HG03095 (cell line): ENCODE data around the gene SAFB.
A peak's percentile ranks its signal among the peaks of the same experiment; 100 is the strongest.

ENCODE experiments used
- ATAC-seq: cut with Tn5 transposase; IDR thresholded peaks from one replicate; pipeline ENCODE4 v1.9.1; 2021; ENCODE audit warnings: moderate library complexity; ENCODE audit not compliant: unreplicated experiment

The SAFB gene

DNA sequence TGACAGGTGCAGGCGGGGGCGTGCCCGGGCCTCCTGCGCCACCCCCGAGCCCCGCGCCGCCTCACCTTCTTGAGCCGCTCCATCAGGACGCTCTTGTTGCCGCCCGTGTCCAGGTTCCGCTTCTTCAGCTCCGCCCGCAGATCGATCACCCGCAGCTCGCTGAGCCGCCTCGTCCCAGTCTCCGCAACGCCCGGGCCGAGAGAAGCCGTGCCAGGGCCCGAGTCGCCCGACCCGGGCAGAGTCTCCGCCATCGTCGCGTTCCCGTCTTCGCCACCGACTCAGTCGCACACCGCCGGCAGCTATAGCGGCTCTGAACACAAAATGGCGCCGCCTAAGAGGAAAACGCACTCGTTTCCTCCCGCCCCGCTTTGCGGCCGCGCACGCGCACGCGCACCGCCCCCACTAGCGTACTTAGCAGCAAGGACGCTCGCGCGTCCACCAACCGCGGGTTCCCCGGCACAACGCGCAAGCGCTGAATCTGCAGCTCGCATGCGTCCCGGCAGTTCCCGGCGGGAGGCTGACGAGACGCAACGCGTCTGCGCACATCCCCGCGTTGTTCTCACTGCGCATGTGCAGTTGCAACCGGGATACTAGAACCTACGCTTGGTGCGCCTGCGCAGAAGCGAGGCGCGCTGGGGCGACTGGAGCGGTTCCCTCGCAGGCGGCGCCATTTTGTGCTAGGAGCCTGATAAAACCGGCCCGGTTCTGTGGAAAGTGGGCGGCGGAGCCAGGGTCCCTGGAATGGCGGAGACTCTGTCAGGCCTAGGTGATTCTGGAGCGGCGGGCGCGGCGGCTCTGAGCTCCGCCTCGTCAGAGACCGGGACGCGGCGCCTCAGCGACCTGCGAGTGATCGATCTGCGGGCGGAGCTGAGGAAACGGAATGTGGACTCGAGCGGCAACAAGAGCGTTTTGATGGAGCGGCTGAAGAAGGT, at the start of gene SAFB, which contains the start of gene SAFB2:
SAFB (plus strand) TSS at position 619 of the 932 bp plus-strand sequence; CDS start at position 742, 123 bp downstream.
SAFB2 (minus strand) TSS at position 312 of the 932 bp plus-strand sequence; CDS start at position 251, 61 bp downstream.
- peak; percentile 68 for ATAC-seq

DNA sequence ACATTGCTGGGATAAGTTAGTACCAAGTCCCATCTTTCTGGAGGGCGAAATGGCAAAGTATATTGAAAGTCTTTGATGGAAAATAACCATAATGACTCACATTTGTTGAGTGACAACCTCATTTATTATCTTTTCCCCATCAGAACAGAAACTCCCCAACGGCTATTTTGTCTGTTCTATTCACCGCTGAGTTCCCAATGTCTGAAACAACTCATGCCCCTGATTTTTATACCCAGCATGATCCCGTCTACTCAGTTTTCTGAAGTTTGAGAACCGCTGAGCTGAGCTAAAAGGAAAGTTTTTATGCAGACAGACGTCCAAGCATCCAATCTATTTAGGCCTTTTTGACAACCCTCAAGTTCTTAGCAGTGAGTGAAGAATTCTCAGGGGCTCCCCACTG, 47.3 kb upstream of the SAFB start:
- no peak for ATAC-seq

DNA sequence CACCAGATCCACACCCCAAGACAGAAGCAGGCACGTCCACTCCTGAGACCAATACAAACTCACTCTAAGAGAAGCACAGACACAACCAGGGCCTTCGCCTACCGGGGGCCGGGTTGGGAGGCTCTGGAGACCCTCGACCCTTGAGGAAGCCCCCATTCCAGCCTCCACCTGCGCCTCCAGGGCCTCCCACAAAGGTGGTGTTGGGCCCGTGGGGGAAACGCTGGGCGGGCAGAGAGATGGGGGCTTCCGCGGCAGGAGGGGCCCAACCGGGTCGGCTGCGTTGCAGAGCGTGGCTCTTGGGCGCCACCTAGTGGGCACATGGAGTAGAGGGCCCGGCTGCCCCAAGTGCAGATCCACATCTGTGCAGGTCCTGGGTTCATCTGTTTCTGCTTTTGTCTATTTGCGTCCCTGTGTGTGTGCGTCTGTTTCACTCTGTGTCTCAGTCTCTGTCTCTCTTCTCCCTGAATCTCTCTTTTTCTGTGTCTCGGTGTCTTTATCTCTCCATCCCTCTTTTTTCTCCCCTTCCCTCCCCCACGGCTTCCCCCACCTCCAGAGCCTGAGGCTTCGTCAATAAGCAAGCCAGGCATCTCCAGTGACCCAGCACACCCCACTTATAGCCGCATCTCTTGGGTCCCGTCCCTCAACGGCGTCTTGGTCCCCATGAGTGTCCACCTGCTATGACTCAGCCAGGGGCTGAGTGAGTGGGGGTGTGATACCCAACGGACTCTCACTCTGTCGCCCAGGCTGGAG, 44.6 kb upstream of the SAFB start:
- no peak for ATAC-seq

DNA sequence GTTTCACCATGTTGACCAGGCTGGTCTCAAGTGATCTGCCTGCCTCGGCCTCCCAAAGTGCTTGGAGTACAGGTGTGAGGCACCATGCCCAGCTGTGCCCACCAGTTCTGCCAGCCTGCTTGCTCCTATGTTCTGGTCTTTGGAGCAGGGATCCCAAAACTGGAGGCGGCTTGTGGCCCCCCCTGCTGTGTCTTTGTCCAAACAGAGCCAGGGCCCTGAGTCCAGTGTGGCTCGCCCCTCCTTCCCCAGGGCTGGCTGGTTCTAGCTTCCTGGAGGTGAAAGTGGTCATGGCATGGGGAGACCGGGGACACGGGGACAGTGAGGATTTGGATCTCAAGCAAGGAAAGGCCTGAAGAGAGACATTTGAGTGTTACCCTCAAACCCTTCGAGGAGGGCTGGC, 43.6 kb upstream of the SAFB start:
- ATAC-seq = no peak

DNA sequence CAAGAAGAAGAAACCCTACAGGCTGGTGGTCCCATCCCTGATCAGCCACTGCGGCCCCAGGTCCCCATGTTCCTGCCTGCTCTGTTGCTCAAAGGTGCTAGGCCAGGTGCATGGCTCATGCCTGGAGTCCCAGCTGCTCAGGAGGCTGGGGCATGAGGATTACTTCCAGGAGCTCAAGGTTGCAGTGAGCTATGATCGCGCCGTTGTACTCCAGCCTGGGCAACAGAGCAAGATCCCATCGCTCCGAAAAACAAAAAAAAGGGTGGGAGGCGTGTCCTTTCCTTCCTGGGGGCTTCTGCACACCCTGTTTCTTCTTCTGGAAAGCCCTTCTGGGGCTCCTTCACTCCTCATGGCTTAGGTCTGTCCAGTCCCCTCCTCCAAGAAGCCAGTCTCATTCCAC, 43.2 kb upstream of the SAFB start:
- no peak for ATAC-seq

DNA sequence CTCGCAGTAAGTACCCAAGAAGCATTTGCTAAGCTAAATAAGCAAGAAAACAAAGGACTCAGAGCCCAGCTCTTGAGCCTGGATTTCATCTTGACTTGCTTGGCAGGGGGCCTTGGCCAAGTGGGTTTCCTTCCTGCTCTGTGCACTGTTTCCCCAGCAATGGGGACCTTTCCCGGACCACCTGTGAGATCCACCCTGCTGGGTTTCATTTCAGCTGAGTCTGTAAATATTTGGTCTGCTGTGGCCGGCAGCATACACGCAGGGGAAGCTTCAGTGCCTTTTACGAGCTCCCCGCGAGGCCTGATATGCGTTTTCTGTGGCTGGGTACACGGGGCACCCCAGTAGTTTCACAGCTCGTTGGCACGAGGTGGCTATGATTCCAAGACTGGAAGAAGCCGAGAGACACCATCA, 42.7 kb upstream of the SAFB start:
- no peak for ATAC-seq

DNA sequence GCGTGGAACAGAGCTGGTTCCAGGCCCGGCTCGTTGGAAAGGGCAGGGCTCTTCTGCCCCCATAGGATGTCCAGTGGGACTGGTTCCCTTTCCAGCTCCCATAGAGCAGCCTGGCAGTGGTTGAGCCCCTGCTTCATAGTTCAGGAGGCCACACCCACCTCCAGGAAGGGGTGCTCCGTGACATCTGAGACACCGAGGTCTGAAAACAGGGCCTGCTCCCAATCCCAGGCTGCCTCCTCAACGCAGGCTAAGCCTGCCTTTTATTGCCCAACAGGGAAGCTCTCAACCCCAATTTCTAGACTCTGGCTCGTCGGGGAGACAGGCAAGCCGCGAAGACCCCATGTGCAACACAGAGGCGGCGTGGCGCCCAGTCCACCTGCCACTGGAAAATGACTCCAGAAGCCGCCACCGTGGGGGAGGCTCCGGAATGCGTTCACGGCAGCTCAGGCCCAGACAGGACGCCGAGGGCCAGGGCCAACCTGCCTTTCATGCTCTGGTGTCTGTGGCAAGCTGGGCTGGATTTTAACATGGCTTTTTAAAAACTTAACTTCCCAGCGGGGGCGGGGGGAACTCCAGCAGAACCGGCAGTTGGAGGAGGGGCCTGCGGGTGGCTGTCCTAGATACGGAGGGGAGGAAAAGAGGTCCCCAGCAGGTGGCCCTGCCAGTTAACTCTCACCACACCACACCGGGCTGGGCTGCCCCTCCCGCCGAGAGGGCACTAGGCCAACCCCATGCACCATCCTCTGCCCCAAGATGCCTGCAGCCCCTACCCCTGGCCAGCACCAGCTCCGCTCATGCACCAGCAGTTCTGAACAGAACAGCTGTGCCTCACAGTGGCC, 37.2 kb upstream of the SAFB start:
- ATAC-seq = no peak

DNA sequence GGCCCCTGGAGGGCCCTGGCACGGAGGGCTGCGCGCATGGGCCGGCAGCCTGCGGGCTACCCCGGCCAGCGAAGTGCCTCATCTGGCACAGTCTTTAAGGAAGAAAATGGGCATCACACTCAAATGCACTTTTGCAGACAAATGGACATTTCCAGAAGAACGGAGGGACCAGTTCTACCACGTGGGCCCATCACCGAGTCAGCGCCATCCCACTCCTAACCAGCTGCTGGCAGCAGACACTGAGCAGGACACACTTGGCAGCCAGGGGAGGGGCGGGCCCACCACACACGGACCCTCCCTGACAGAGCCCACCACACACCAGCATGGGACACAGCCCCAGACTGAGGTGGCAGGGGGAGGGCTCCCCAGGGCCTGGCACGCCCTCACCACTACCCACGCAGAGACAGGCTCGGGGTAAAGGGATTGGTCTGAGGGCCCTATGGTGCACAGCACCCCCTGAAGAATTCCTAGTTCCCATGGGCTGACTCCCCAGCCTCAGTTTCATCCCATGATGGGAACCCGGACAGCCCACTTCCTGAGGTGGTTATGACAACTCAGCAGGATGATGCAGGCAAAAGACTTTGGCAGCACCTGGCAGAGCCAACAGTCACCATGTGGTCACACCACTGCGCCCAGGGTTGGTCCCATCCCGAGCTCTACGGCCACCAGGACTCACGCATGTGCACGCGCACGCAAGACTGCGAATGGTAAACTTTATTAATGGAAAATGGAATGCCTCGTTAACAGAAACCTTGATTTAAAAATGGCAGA, 36.4 kb upstream of the SAFB start:
- no peak for ATAC-seq

DNA sequence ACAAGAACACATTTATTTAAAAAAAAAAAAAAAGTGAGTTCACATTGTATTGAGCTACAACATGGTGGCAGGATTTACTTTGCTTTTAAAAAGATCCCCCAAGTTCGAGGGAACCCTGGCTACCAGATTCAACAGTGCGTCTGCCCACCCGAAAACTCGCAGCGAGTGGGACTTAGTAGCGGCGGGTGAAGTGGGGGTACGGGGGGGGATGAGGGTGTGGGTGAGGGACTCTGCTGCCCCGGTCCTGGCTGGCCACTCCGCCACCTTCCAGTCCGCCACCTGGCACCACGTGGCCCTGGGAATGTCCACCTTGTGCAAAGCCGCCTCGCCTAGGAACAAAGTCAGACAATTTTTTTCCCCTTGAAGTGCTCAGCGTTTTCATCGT, 35.8 kb upstream of the SAFB start:
- ATAC-seq = no peak

DNA sequence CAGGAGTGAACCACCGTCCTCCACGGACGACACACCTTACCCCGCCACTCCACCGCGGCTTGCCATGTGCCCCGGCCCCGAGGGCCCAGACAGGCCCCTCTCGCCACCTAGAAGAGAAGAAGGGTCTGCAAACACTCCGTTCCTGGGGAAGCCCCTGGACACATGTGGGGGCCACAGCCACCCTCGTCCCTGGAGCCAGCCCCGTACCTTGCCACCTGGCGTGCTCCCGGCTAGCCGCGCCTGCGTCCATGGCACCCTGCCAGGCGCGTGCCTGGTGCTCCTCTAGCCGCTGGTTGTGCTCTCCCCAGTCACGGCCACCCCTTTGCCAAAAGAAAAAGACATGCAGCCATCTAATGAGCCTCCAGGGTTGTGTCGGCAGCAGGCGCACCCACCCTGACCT, 35.2 kb upstream of the SAFB start:
- ATAC-seq = no peak

DNA sequence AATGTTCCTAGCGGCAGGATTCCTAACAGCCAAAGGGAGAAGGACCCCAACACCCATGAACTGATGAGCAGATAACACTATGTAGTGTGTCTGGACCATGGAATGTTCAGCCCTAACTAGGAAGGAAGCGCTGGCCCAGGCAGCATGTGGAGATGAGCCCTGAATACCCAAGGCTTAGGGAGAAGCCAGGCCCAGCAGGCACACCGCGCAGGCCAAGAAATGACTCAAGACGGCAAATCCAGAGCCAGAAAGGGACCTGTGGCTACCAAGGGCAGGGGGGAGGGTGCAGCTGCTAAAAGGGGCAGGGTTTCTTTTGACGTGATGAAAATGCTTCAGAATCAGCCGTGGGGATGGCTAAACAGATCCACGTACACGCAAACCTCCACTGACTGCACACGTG, 34.4 kb upstream of the SAFB start:
- ATAC-seq = no peak

DNA sequence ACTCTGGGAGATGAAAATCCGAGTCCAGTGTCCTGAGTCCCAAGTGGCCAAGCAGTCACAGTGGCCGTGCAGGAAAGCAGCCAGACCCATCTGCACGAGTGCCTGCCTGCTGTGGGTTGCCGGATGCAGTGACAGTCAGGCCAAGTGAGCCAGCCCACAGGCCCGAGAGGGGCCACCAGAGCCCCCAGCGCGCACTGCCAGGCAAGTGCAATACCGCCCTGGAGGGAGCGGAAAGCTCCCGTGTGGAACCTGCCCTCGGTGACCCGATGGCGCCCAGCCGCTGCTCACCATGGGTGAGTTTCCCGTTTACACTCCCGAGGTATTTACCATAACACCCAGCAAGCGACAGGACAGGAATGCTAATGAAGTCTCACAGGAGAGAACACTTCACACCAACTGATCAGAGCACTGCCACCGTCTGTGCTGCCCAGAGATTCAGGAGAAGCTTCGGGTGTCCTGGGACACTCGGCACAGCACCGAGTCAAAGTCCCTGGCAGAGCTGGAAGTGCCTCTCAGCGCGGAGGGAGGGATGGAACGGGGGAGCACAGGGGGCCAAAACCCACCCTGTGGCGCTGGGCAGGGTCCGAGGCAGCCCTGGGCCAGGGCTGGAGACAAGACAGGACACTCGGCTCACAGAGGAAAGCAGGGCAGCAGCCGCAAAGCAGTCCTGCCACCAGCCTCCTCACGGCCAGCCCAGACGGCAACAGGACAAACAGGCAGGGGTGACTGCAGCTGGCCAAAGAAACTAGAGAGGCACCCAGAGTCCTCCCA, 33.8 kb upstream of the SAFB start:
- no peak for ATAC-seq

DNA sequence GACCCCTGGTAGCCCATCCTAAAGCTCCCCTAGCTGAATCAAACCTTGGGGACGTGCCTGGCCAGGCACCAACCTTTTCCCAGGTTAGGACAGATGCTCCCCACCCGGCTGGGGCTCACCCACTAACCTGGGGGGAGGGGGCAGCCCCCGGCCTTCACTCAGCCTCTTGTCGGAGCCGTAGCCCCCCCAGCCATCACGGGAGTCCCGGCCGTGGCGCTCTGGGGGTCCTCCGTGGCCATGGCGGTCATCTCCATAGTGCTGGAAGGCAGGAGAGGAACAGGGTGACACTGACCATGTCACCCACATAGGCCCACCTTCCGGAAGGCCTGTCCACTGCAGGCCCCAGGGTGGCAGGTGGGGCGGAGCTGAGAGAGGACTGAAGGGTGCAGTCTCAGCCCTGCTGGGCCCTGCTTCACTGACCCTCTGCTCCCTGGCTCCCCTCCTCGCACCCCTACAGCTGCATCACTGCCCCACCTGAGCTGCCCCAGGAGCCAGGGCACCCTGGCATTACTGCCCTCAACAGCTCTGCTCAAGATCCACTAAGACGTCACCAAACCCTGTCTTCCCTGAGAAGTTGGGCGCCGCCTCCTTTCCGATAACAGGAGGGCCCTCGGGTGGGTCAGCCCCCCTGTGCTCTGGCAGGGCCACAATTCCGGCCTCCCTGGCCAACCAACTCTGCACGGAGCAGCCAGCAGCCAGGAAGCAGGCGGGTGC, 32.6 kb upstream of the SAFB start:
- ATAC-seq = no peak

DNA sequence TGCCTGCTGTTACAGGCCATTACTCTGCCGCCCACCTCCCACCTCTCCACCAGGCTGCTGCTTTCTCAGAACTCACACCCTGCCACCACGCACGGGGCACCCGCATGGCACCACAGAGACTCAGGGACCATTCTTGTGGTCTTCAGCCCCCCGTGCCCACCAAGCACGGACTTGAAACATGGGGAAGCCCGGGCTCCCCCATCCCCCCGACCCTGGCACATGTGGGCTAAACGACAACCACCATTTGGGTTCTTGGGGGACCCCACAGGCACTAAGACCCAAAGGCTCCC, 32.1 kb upstream of the SAFB start:
- ATAC-seq = no peak

DNA sequence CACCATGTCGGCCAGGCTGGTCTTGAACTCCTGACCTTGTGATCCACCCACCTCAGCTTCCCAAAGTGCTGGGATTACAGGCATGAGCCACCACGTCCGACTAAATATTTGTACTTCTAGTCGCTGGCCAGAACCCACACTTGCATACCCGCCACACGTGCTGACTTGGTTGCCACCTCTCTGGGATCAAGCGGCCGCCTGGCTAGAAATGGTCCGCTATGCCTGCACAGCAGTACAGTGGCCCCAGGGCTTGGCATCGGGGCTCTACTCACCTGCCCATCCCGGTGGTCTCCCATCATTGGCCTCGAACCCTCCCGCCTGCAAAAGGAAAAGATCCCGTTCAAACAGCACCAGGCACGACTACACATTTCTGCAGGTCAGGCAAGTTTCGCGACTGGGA, 31.4 kb upstream of the SAFB start:
- no peak for ATAC-seq

DNA sequence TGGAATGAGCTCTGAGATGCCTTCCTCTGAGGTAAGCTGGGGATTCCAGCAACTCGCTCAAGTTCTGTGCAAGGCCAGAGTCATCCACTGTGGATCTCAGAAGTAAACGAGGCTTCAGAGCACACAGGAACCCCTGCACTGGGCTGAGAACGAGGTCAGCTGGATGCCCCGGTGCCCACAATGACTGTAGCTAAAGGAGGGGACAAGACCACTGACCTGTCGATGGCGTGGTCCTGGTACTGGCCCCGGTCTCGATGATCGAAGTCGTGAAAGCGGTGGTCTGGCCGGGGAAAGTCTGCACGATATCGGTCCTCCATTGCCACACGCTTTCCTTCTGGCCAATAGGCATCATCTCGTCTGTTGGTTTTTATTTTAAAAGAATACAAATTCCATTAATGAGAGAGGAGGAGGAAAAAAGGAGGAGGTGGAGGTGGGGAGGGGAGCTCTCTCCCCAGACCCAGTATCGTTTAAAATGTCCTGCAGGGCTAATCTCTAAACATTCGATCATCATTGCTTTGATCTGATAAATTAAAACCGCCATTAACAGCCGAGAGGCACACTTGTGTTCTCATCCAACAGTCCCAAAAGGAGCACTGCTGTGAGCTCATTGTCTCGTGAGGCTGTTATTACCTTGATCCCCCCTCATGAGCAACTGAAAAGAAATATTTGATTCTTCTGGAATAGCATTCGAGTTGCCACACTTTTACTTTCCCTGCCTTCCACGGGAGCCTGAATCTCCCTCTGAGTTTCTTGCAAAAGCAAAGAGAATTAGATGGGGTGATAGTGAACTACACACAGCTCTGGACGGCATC, 30.1 kb upstream of the SAFB start:
- ATAC-seq = no peak

DNA sequence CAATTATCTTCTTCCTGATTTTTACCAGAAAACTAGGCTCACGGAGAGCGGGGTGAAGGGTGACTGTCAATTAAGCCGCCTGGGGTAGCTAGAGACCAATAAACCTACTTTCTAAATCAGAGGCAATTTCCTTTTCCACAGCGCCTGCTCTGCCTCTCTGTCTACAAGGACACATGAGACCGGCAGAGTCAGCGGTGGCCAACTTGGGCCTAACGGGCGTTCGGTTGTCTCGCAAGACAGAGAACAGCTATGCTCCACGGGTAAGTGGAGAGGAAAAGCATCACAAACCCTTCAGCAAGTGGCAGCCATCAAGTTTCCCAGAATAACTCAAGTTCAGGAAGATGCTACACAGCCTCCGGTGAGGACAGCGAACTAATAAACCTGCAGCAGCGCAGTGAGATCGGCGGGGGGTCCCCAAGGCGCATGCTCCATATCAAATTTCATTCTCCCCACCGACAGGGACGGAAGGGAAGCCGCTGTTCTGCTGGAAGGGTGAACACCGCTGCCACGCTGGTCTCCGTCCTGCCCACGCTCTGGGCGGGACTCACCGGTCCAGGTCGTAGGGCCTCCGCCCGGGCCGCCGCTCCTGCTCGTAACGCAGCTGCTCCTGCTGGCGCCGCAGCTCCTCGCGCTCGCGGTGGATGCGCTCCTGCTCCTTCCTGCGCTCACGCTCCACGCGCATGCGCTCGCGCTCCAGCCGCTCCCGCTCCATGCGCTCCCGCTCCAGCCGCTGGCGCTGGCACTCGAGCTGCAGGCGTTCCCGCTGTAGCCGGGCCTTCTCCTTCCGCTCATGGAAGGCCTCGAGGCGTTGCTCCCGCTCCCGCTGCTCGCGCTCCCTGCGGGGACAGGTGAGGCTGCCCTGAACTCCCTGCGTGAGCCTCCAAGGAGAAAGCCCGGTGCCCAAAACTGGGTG, 29.3 kb upstream of the SAFB start:
- ATAC-seq = no peak
